Kidney (tissue), 14 donors: ENCODE data around the gene PLXNA2. TPM values are rescaled to one million over a fixed set of nuclear protein-coding genes. Genes with fewer than 3 reads are reported as not detected.

ENCODE experiments used
- DNase-seq, 5 donors: peaks; one replicate each; pipeline ENCODE4 v3.0.0-alpha.2; 2013 to 2020
- FAIRE-seq: peaks from 2 replicates; lab custom pipeline; 2012; peaks lifted over from hg19 to GRCh38; lab: Jason Lieb, UNC
- H3K27ac ChIP-seq, 2 donors: one replicate each; pipeline ENCODE4 v1.7.0; 2013; ENCODE audit warnings: low read depth in 2 of 2, low read length in 2 of 2, inconsistent platforms in 1 of 2
- H3K27me3 ChIP-seq: one replicate; pipeline ENCODE4 v1.7.1; 2013; ENCODE audit warnings: low read length, inconsistent platforms; ENCODE audit not compliant: control insufficient read depth, insufficient read depth
- H3K36me3 ChIP-seq, 3 donors: one replicate each; pipeline versions ENCODE4 v1.7.0 to v1.7.1; 2013; ENCODE audit warnings: low read length in 3 of 3, control low read depth in 1 of 3, inconsistent platforms in 1 of 3; ENCODE audit not compliant: insufficient read depth in 3 of 3, control insufficient read depth in 2 of 3
- H3K4me1 ChIP-seq, 3 donors: one replicate each; pipeline versions ENCODE4 v1.7.0 to v1.7.1; 2013; ENCODE audit warnings: low read length in 3 of 3, inconsistent platforms in 1 of 3, low read depth in 1 of 3; ENCODE audit not compliant: control insufficient read depth in 2 of 3, insufficient read depth in 2 of 3
- H3K4me3 ChIP-seq, 3 donors: one replicate each; pipeline versions ENCODE4 v1.7.0 to v1.8.1; 2013; ENCODE audit warnings: low read length in 3 of 3, control low read depth in 1 of 3, inconsistent platforms in 1 of 3
- H3K9ac ChIP-seq, 3 donors: one replicate each; pipeline versions ENCODE4 v1.7.0 to v1.7.1; 2013; ENCODE audit warnings: low read length in 3 of 3, control low read depth in 1 of 3, inconsistent platforms in 1 of 3
- H3K9me3 ChIP-seq, 3 donors: one replicate each; pipeline versions ENCODE4 v1.7.0 to v1.7.1; 2013; ENCODE audit warnings: low read length in 3 of 3, control low read depth in 1 of 3, inconsistent platforms in 1 of 3; ENCODE audit not compliant: control insufficient read depth in 2 of 3, insufficient read depth in 1 of 3
- intact Hi-C: fragments of 100-400 bp; cut with DNase I; formaldehyde crosslinking; loops from one replicate; pipeline ENCODE4 v1.11.1; 2022
- polyA plus RNA-seq: library from polyadenylated mRNA; stranded (reverse); fragments of 350-450 nt; fragmentation: Illumina TruSeq; extraction: RNeasy Lipid Tissue Mini Kit (QIAGEN cat#74804); gene quantifications from one replicate; pipeline ENCODE4 v1.2.3, GENCODE V29; 2014; ENCODE audit warnings: low read depth, low replicate concordance; ENCODE audit not compliant: insufficient read depth
- total RNA-seq: library from RNA; stranded (reverse); fragmentation: NEBNext Ultra II Directional; extraction: Animal tissue kit (Norgen Biotek cat#: 25700); gene quantifications from one replicate; pipeline ENCODE4 v1.2.1, GENCODE V29; 2021
- TF ChIP-seq, protein P1 (sequence below): IDR thresholded peaks from 3 replicates; pipeline ENCODE4 v1.5.1; 2012; ENCODE audit warnings: mild to moderate bottlenecking, moderate library complexity, borderline replicate concordance; ENCODE audit not compliant: insufficient read depth; ENCODE audit errors: extremely low read depth
- donor health status: control.
- donor health status: control.
- donor health status: control.
- donor health status: control.
- donor health status: control.
- donor health status: DM: yes; HTN: yes; CAD: no.
- donor health status: Normal renal cell carcinoma (clear cell type).

PLXNA2 gene
- total and polyA plus RNA-seq, 2 donors from 2014 or later, result 2.4 to 27.9 TPM

DNA sequence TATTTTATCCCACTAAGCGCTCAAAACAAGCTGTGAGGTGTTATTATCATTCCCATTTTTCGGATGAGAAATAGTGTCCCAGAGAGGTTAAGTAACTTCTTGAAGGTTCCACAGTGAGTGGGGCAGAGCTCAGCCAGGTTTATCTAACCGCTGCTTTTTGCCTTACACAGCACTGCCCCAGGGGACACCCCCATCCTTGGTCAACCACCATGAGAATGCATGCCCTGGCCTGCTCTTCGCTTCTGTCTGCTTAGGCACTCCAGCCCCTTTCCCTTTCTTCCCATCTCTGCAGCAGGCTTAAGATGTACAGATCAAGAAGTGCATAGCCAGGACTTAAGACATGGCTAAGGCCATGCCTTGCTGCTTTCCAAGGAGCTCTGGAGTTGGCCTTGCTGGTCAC, 174.3 kb downstream of the PLXNA2 start:
- Histone ChIP-seq H3K4me1 (no peaks in the 10 kb centered on the region), H3K36me3 (no peaks in the 10 kb centered on the region), H3K4me3 (no peak overlapping the region), H3K27ac (no peak overlapping the region), H3K27me3 (no peaks in the 10 kb centered on the region), H3K9me3 (no peaks in the 10 kb centered on the region), H3K9ac (no peak overlapping the region)
- intact Hi-C loops, result no loop called here
- FAIRE-seq, result no peak
- DNase-seq, result no peak
- TF ChIP-seq, protein P1, sequence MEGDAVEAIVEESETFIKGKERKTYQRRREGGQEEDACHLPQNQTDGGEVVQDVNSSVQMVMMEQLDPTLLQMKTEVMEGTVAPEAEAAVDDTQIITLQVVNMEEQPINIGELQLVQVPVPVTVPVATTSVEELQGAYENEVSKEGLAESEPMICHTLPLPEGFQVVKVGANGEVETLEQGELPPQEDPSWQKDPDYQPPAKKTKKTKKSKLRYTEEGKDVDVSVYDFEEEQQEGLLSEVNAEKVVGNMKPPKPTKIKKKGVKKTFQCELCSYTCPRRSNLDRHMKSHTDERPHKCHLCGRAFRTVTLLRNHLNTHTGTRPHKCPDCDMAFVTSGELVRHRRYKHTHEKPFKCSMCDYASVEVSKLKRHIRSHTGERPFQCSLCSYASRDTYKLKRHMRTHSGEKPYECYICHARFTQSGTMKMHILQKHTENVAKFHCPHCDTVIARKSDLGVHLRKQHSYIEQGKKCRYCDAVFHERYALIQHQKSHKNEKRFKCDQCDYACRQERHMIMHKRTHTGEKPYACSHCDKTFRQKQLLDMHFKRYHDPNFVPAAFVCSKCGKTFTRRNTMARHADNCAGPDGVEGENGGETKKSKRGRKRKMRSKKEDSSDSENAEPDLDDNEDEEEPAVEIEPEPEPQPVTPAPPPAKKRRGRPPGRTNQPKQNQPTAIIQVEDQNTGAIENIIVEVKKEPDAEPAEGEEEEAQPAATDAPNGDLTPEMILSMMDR, result no peak

DNA sequence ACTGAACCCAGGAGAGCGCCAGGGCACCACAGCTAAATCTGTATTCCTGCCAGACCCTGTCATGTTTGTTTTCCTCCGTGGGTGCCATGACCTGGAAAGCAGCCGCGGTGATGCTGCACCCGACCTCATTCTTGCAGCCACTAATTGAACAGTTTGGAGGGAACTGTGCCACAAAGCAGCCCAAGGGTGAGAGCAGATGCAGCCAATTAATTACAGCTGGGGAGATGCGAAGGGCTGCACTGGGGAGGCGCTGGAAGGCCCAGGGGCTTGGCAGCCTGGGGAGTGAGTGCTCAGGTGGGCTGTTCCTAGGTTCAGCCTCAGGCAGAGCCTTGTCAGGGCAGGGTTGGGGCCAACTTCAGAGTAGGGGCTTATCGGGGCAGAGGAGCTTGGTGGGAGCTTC, 174.9 kb downstream of the PLXNA2 start:
- Histone ChIP-seq H3K9ac (no peak overlapping the region), H3K27me3 (no peaks in the 10 kb centered on the region), H3K27ac (no peak overlapping the region), H3K36me3 (no peaks in the 10 kb centered on the region), H3K9me3 (no peaks in the 10 kb centered on the region), H3K4me1 (no peaks in the 10 kb centered on the region), H3K4me3 (no peak overlapping the region)
- no peak for DNase-seq
- intact Hi-C loops, result no loop called here
- FAIRE-seq, result no peak
- TF ChIP-seq, protein P1, result no peak

DNA sequence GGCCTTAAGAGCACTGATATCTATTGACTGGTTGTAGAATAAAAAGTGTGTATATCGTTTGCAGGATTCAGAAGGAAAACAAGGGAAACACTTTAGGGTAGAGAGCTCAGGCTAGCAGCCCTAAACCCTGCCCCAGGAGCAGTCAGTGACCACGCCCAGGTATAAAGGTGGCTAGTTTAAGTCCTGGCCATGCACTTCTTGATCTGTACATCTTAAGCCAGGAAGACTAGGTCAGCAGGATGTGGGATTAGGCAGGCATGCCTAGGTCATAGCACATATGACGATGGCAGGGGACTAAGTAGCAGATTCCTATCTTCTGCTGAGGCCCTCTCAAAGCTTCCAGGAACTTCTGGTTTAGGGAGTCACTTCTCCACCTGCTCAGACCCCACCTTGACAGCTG, 175.3 kb downstream of the PLXNA2 start:
- H3K9ac ChIP-seq, result no peak overlapping the region
- no peaks in the 10 kb centered on the region for H3K9me3 ChIP-seq
- no peak overlapping the region for H3K4me3 ChIP-seq
- no peaks in the 10 kb centered on the region for H3K4me1 ChIP-seq
- intact Hi-C loops, result no loop called here
- no peaks in the 10 kb centered on the region for H3K27me3 ChIP-seq
- no peak overlapping the region for H3K27ac ChIP-seq
- no peak for DNase-seq
- FAIRE-seq, result no peak
- no peaks in the 10 kb centered on the region for H3K36me3 ChIP-seq
- TF ChIP-seq, protein P1, result no peak

DNA sequence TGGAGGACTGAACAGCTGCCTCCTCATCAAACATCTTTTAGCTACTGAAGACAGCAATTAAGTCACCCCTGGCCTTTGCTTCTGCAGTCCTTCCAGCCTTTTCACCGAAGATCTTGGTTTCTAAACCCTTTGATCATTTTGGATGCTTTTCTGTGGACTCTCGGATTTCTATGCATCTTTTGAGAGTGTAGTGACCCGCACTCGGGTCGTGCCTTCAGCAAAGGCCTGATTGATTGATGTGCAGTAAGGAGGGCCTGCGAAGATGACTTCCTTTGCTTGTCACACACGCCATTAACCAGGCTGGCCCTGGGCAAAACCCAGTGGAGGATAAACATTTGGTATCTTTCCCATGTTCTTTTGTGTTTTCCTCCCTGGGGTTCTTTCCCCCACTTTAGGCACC, 175.8 kb downstream of the PLXNA2 start:
- Histone ChIP-seq H3K27me3 (no peaks in the 10 kb centered on the region), H3K36me3 (no peaks in the 10 kb centered on the region), H3K27ac (no peak overlapping the region), H3K9ac (no peak overlapping the region), H3K4me3 (no peak overlapping the region), H3K4me1 (no peaks in the 10 kb centered on the region), H3K9me3 (no peaks in the 10 kb centered on the region)
- intact Hi-C loops, result no loop called here
- DNase-seq, result peak in 4 of 5 donors; percentile 65 to 88 (median 80)
- FAIRE-seq, result no peak
- TF ChIP-seq, protein P1, result no peak
